Spleen (tissue), 7 donors: ENCODE results near the gene HYAL1.

ENCODE experiments used
- POLR2A ChIP-seq, 3 donors: fragments of 450-650 bp; IDR thresholded peaks; one replicate each; pipeline ENCODE4 v1.5.1; 2017; ENCODE audit warnings: antibody characterized with exemption in 3 of 3, mild to moderate bottlenecking in 1 of 3
- POLR2AphosphoS5 ChIP-seq, 3 donors: sonication (generic); formaldehyde crosslinking; IDR thresholded peaks; one replicate each; pipeline ENCODE4 v1.5.1; 2017; ENCODE audit warnings: antibody characterized with exemption in 3 of 3
- TF ChIP-seq, protein P1 (sequence below), 11 experiments: fragments of 200-600 bp in 7 of 11; fragments of 450-650 bp in 4 of 11; sonication (generic) in 4 of 11; IDR thresholded peaks in 8 of 11; conservative IDR thresholded peaks in 3 of 11; 1 replicate in 7 of 11; 2 replicates in 4 of 11; pipeline versions ENCODE4 v1.4.0 to v1.8.0; 2016 to 2021; ENCODE audit warnings: antibody characterized with exemption in 11 of 11, inconsistent platforms in 4 of 11, mild to moderate bottlenecking in 1 of 11
- donor health status: DM: no; HTN: no; CAD: no; lungs with moderate emphysema.
- donor health status: DM: no; HTN: no; CAD: no.
- donor health status: DM: no; HTN: no; CAD: no.

DNA sequence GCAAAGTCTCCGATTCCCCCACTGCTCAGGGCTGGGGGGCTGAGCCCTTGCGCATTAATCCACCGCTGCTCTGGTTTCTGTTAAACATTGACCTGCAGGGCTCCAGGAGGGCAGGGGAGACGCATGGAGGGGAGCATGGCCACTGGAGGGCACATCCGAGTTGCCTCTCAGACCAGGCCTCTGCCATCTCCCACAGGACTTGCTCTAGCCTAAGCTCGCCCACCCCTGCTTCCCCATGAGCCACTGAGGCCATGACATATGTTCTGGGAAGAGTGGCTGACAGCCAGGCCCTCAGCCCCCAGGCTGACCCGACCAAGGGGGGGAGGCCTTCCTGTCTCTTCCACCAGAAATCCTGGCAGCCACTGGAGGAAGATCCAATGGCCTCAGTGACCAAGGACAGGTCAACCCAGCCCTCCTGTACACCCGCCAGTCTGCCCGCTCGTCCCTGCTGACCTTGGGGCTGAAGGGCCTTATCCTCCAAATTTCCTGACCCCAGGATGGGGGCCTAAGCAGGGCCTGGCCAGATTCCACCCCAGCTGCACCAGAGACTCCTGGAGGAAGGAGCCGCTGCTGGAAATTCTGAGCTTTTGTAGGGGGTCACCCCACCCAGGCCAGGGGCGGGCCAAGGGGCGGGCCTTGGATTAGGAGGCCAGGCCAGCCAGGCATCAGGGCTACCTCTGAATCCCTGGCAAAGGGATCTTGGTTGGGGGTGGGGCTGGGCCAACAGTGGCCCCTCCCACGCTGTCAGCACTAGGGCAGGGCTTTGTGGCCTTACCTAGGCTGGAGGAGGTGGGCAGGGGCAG lies at the start of gene HYAL1:
- TF ChIP-seq, protein P1, sequence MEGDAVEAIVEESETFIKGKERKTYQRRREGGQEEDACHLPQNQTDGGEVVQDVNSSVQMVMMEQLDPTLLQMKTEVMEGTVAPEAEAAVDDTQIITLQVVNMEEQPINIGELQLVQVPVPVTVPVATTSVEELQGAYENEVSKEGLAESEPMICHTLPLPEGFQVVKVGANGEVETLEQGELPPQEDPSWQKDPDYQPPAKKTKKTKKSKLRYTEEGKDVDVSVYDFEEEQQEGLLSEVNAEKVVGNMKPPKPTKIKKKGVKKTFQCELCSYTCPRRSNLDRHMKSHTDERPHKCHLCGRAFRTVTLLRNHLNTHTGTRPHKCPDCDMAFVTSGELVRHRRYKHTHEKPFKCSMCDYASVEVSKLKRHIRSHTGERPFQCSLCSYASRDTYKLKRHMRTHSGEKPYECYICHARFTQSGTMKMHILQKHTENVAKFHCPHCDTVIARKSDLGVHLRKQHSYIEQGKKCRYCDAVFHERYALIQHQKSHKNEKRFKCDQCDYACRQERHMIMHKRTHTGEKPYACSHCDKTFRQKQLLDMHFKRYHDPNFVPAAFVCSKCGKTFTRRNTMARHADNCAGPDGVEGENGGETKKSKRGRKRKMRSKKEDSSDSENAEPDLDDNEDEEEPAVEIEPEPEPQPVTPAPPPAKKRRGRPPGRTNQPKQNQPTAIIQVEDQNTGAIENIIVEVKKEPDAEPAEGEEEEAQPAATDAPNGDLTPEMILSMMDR (IDR thresholded peaks at IDR 0.05 in 8 of 11, conservative IDR thresholded peaks at IDR 0.05 in 3 of 11), result peak in 1 of 11 experiments; percentile 34
- TF ChIP-seq POLR2A (IDR thresholded peaks at IDR 0.05) (no peak), POLR2AphosphoS5 (IDR thresholded peaks at IDR 0.05) (peak; percentile 86 to 88 (median 86))
